ENCODE measurements around the gene NOXA1.
"Not testable (repeated sequence)": the region's sequence is repeated elsewhere in the genome, so short reads cannot be mapped to it uniquely, and the experiment has no call there.

The NOXA1 gene

GRCh38 chr9:137406085-137406760, 17.0 kb upstream of the NOXA1 start:
- no peak for DNase-seq

DNA sequence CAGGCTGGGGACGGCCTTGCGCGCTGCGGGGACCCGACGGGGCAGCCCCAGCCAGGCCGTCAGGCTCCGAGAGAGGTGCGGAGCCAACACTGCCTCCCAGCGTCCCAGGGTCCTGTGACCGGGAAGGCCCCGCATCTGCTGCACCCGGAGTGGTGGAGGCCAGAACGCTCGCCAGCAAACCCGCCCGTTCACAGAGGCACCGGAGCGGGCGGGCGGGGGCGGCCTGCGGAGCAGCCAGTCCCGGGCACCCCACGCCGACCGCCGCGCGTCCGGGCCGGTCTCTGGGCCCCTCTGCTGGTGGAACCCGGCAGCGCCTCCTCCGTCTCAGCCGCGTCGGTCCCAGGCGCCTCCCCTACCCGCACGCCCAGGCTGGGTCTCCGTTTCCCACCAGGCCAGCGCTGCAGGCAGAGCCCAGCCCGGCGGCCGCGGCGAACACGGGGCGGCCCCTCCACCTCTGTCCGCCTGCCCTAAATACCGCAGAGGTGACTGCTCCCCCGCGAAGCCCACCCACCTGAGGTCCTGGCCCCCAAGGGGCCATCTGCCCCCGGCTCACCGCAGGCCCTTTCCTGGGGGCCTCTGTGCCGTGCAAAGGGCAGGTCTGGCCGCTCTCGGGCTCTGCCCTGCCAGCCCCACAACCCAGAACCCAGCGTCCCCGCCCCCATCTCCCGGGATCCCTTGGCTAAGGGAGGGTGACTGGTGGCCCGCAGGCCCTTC, 16.2 kb upstream of the NOXA1 start:
- peak; percentile 51 for DNase-seq

DNA sequence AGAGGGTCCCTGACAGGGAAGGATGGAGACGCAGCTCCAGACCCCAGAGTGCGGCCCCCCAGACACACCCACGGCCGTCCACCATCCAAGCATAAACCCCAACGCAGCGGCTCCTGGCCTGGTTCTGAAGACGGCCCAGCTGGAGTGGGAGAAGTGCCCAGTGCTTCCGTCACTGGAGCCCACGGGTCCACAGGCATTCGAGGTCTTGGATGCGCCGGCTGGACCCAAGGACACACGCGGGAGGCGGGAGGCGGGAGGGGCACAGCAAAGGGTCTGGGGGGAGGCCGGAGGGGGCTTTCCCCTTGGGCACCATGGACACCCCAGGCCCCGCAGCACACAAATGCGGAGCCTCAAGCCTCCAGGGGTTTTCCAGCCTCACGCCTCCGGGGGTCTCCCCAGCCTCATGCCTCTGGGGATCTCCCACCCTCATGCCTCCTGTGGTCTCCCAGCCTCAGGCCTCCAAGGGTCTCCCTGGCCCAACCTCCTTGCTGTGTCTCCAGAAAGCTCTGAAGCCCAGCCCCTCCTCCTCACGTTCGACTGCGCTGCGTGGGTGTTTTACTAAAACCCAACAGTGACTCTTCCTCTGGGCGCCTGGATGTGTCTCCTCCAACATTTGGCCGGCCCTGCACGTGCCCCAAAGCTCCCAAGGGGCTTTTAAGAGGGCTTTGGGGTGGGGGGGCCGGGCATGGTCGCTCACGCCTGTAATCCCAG, 15.4 kb upstream of the NOXA1 start:
- no peak for DNase-seq

- no peak for DNase-seq
These were observed 14.4 kb upstream of the NOXA1 start for GRCh38 chr9:137408651-137409405.

DNA sequence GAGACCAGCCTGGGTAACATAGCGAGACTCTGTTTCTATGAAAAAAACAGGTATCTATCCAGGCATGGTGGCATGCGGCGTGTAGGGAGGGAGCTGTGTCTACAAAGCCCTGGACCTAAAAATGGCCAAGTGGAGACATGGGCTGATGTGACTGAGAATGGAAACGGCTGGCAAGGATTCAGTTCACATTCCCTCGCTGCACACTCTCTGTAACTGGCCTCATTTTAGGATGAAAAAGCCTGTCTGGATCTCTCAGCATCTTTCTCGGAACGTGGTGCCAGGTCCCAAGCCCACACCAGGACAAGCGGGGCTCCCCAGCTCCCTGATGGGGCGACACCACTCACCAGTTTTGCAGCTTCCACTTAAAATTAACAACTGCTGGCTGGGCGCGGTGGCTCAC, 13.7 kb upstream of the NOXA1 start:
- DNase-seq, result no peak

- DNase-seq, result not testable (repeated sequence)
These were observed 12.8 kb upstream of the NOXA1 start for GRCh38 chr9:137410236-137410890.

GRCh38 chr9:137410891-137411249, 12.3 kb upstream of the NOXA1 start:
- no peak for DNase-seq

GRCh38 chr9:137411260-137411644, 11.9 kb upstream of the NOXA1 start:
- no peak for DNase-seq

GRCh38 chr9:137411645-137412380, 11.4 kb upstream of the NOXA1 start:
- no peak for DNase-seq

- no peak for DNase-seq
These were observed 10.8 kb upstream of the NOXA1 start for GRCh38 chr9:137412431-137412830.

- DNase-seq, result no peak
These were observed 7.7 kb upstream of the NOXA1 start for GRCh38 chr9:137415451-137415850.

GRCh38 chr9:137416006-137416562, 7.1 kb upstream of the NOXA1 start:
- no peak for DNase-seq

DNA sequence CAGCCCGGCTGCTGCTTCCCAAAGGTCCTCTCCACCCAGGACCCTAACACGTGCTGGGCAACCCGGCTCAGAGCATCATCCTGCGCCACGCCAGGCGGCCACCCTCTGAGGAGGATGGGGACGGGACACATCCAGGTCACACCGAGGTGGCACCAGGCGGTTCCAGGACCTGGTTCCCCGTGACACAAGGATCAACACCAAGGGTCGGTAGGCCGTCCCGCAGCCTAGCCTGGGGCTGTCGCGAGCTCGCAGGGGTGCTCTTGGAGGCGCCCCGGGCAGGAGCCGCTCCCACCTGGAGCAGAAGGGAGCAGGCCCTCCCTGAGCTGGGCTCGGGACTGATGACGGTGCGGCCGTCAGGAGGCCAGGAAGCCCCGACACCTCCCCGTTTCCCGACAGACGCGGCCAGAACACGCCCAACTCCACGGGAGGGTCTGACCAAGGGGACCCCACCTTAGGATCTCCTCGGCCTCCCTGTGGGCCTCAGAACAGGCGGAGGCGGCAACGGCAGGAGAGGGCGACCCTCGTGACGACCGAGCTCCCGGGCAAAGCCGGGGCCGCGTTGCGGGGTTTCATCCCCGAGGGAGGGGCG, 6.5 kb upstream of the NOXA1 start:
- no peak for DNase-seq

DNA sequence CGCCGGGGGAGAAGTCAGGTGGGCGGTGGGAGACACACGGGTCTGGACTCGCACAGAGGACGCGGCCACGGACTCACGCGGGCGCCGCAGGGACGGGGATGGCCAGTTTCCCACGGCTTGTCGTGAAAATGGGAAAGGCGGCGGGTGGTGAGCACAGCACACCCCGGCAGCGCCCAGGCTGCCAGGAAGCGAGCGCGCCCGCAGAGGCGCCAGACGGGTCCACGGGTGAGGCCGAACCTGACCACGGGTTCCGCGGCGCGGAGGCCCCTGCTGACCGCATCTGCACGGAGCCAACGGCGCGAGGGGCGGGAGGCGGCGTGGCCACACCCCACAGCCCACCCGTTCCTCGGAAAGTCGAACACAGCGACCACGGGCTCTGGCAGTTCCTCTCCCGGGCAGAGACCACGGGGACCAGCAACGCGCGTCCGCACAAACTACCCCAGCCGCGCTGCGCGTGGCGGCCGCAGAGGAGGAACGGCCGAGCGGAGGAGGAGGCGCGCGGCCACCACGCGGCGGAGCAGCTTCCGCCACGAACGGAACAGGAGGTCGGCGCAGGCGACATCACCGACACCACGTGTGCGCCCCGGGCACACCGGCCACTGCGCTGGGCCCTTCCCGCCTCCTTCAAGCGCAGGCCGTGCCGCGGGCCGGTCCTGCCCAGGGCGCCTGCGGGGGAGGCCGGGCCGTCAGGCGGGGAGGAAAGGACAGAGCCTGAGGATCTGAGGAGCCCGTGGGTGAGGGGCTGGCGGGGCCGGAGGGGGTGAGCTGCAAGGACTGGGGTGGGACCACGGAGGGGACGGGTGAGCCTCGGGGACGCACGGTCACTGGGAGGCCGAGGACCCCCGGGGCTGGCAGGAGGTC, 5.8 kb upstream of the NOXA1 start:
- no peak for DNase-seq

- no peak for DNase-seq
These were observed 1.2 kb upstream of the NOXA1 start for GRCh38 chr9:137421838-137422603.

- DNase-seq, result no peak
These were observed 510 bp downstream of the NOXA1 start for GRCh38 chr9:137423514-137424291.

DNA sequence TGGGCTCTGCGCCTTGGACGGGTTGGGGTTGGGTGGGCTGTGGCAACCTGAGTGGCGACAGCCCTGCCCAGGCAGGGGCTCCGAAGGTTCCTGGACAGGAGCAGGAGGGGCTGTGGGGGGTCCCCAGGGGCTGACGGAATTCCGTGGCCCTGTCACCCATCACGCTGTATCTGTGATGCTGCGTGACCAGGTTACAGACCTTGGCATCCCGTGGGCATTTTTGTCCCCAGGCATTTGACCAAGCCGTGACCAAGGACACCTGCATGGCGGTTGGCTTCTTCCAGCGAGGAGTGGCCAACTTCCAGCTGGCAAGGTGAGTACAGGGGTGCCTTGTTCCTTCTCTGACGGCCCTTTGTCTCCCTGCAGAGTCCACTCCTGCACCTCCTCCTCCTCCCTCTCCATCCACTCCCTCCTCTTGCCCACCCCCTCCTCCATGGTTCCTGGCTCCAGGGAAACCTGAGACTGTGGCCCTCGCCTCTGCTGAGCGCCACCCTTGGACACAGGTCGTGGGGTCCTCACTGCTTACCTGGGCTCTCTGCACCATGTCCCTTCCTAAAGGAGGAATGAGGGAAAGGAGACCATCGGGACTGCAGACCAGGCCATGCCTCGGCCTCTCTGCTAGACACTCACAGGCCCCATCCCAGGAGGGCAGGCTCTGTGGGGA, 3.0 kb downstream of the NOXA1 start:
- DNase-seq, result no peak
